Kidney (tissue), 14 donors: ENCODE results near the gene IL2RG. TPM values are rescaled to one million over a fixed set of nuclear protein-coding genes. Genes with fewer than 3 reads are reported as not detected.

ENCODE experiments used
- DNase-seq, 5 donors: peaks; one replicate each; pipeline ENCODE4 v3.0.0-alpha.2; 2013 to 2020
- FAIRE-seq: peaks from 2 replicates; lab custom pipeline; 2012; peaks lifted over from hg19 to GRCh38; lab: Jason Lieb, UNC
- H3K27ac ChIP-seq, 2 donors: one replicate each; pipeline ENCODE4 v1.7.0; 2013; ENCODE audit warnings: low read depth in 2 of 2, low read length in 2 of 2, inconsistent platforms in 1 of 2
- H3K27me3 ChIP-seq: one replicate; pipeline ENCODE4 v1.7.1; 2013; ENCODE audit warnings: low read length, inconsistent platforms; ENCODE audit not compliant: control insufficient read depth, insufficient read depth
- H3K36me3 ChIP-seq, 3 donors: one replicate each; pipeline versions ENCODE4 v1.7.0 to v1.7.1; 2013; ENCODE audit warnings: low read length in 3 of 3, control low read depth in 1 of 3, inconsistent platforms in 1 of 3; ENCODE audit not compliant: insufficient read depth in 3 of 3, control insufficient read depth in 2 of 3
- H3K4me1 ChIP-seq, 3 donors: one replicate each; pipeline versions ENCODE4 v1.7.0 to v1.7.1; 2013; ENCODE audit warnings: low read length in 3 of 3, inconsistent platforms in 1 of 3, low read depth in 1 of 3; ENCODE audit not compliant: control insufficient read depth in 2 of 3, insufficient read depth in 2 of 3
- H3K4me3 ChIP-seq, 3 donors: one replicate each; pipeline versions ENCODE4 v1.7.0 to v1.8.1; 2013; ENCODE audit warnings: low read length in 3 of 3, control low read depth in 1 of 3, inconsistent platforms in 1 of 3
- H3K9ac ChIP-seq, 3 donors: one replicate each; pipeline versions ENCODE4 v1.7.0 to v1.7.1; 2013; ENCODE audit warnings: low read length in 3 of 3, control low read depth in 1 of 3, inconsistent platforms in 1 of 3
- H3K9me3 ChIP-seq, 3 donors: one replicate each; pipeline versions ENCODE4 v1.7.0 to v1.7.1; 2013; ENCODE audit warnings: low read length in 3 of 3, control low read depth in 1 of 3, inconsistent platforms in 1 of 3; ENCODE audit not compliant: control insufficient read depth in 2 of 3, insufficient read depth in 1 of 3
- intact Hi-C: fragments of 100-400 bp; cut with DNase I; formaldehyde crosslinking; loops from one replicate; pipeline ENCODE4 v1.11.1; 2022
- polyA plus RNA-seq: library from polyadenylated mRNA; stranded (reverse); fragments of 350-450 nt; fragmentation: Illumina TruSeq; extraction: RNeasy Lipid Tissue Mini Kit (QIAGEN cat#74804); gene quantifications from one replicate; pipeline ENCODE4 v1.2.3, GENCODE V29; 2014; ENCODE audit warnings: low read depth, low replicate concordance; ENCODE audit not compliant: insufficient read depth
- total RNA-seq: library from RNA; stranded (reverse); fragmentation: NEBNext Ultra II Directional; extraction: Animal tissue kit (Norgen Biotek cat#: 25700); gene quantifications from one replicate; pipeline ENCODE4 v1.2.1, GENCODE V29; 2021
- TF ChIP-seq, protein P1 (sequence below): IDR thresholded peaks from 3 replicates; pipeline ENCODE4 v1.5.1; 2012; ENCODE audit warnings: mild to moderate bottlenecking, moderate library complexity, borderline replicate concordance; ENCODE audit not compliant: insufficient read depth; ENCODE audit errors: extremely low read depth
- donor health status: control.
- donor health status: control.
- donor health status: control.
- donor health status: control.
- donor health status: control.
- donor health status: DM: yes; HTN: yes; CAD: no.
- donor health status: Normal renal cell carcinoma (clear cell type).

Gene IL2RG
- total and polyA plus RNA-seq, 2 donors from 2014 or later, result 3.1 to 15.0 TPM

DNA sequence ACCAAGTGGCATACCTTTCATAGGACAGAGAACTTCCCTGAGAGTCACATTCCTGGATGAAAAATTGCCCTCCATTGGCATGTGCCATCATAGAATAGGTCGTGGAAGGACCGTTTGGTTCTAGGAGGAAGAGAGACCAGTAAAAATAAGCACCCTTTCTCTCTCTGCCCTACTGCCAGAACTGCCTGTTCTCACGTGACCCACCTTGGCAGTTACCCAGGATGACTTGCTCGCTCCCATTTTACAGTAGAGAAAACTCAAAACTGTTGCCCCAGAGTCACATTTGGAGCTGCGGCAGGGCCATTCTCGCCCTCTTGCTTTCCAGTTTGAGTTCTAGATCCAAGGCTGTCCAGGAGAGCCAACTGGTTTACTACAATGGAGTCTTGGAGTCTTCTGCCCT, 32.1 kb upstream of the IL2RG start:
- no peak overlapping the region for H3K4me3 ChIP-seq
- H3K27me3 ChIP-seq, result no peaks in the 10 kb centered on the region
- DNase-seq (no peak), FAIRE-seq (no peak)
- intact Hi-C loops, result no loop called here
- no peaks in the 10 kb centered on the region for H3K9me3 ChIP-seq
- peaks cover 0 to 7% (median 2%) of the 10 kb centered on the region in 3 donors for H3K36me3 ChIP-seq
- TF ChIP-seq, protein P1, sequence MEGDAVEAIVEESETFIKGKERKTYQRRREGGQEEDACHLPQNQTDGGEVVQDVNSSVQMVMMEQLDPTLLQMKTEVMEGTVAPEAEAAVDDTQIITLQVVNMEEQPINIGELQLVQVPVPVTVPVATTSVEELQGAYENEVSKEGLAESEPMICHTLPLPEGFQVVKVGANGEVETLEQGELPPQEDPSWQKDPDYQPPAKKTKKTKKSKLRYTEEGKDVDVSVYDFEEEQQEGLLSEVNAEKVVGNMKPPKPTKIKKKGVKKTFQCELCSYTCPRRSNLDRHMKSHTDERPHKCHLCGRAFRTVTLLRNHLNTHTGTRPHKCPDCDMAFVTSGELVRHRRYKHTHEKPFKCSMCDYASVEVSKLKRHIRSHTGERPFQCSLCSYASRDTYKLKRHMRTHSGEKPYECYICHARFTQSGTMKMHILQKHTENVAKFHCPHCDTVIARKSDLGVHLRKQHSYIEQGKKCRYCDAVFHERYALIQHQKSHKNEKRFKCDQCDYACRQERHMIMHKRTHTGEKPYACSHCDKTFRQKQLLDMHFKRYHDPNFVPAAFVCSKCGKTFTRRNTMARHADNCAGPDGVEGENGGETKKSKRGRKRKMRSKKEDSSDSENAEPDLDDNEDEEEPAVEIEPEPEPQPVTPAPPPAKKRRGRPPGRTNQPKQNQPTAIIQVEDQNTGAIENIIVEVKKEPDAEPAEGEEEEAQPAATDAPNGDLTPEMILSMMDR, result no peak
- H3K27ac ChIP-seq, result no peak overlapping the region
- H3K9ac ChIP-seq, result no peak overlapping the region
- H3K4me1 ChIP-seq, result peaks cover 0 to 6% (median 0%) of the 10 kb centered on the region in 3 donors

DNA sequence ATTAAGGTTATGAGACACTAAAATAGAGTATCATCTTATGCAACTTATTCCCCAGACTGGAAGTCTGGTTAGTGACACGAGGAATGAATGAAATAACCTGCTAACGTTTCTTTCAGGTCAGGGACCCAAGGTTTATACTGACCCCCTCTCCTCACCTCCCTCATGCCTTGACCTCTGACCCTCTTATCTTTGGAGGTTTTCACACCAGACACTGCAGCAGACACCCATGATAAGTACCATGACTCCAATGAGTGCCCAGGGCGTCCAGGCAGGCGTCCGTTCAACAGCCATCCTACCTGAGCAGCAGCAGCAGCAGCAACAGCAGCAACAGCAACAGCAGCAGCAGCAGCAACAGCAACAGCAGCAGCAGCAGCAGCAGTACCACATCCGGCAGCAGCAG, 29.1 kb upstream of the IL2RG start:
- no peak overlapping the region for H3K27ac ChIP-seq
- FAIRE-seq (no peak), DNase-seq (no peak)
- H3K9me3 ChIP-seq, result no peaks in the 10 kb centered on the region
- H3K4me3 ChIP-seq, result no peak overlapping the region
- peaks cover 0 to 1% (median 0%) of the 10 kb centered on the region in 3 donors for H3K4me1 ChIP-seq
- TF ChIP-seq, protein P1, result no peak
- no peak overlapping the region for H3K9ac ChIP-seq
- no peaks in the 10 kb centered on the region for H3K27me3 ChIP-seq
- peaks cover 0 to 7% (median 6%) of the 10 kb centered on the region in 3 donors for H3K36me3 ChIP-seq
- intact Hi-C loops, result no loop called here

DNA sequence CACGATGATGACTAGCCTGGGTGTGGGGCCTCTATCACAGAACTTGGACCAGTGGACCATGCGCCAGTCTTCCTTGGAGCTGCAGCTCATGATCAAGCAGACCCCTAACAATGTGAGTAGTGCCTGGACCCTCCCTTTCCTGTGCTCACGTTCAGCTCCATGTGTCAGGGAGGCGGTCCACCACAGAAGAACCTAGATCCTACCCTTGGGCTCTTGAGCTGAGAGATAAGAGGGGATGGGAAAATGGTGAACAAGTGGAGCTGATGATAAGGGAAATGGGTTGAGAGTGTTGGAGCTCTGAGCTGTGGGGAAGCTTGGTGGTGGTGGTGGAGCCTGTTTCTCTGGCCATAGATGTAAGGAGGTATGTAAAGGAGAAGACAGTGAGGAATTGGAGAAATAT, 20.1 kb upstream of the IL2RG start:
- TF ChIP-seq, protein P1, result no peak
- no peak overlapping the region for H3K27ac ChIP-seq
- FAIRE-seq (no peak), DNase-seq (no peak)
- no peaks in the 10 kb centered on the region for H3K4me1 ChIP-seq
- no peak overlapping the region for H3K9ac ChIP-seq
- intact Hi-C loops, result no loop called here
- H3K4me3 ChIP-seq, result no peak overlapping the region
- no peaks in the 10 kb centered on the region for H3K9me3 ChIP-seq
- no peaks in the 10 kb centered on the region for H3K27me3 ChIP-seq
- H3K36me3 ChIP-seq, result peaks cover 9 to 41% (median 35%) of the 10 kb centered on the region in 3 donors
